Renal pelvis (tissue), 4 donors: ENCODE measurements around the gene ARL4C. TPM values are rescaled to one million over a fixed set of nuclear protein-coding genes. Genes with fewer than 3 reads are reported as not detected.

Source experiments
- DNase-seq: peaks from one replicate; pipeline ENCODE4 v3.0.0-alpha.2; 2013
- polyA plus RNA-seq, 3 donors: library from polyadenylated mRNA; unstranded; fragments of 120-200 nt; gene quantifications; one replicate each; pipeline ENCODE4 v1.2.1, GENCODE V29; 2013; ENCODE audit not compliant: insufficient read length in 3 of 3

Gene ARL4C
- polyA plus RNA-seq, 3 donors, result 48.8 to 60.2 (median 52.2) TPM

- DNase-seq, result no peak
Measured at GRCh38 chr2:234512884-234513669, 16.2 kb upstream of the ARL4C start.

DNA sequence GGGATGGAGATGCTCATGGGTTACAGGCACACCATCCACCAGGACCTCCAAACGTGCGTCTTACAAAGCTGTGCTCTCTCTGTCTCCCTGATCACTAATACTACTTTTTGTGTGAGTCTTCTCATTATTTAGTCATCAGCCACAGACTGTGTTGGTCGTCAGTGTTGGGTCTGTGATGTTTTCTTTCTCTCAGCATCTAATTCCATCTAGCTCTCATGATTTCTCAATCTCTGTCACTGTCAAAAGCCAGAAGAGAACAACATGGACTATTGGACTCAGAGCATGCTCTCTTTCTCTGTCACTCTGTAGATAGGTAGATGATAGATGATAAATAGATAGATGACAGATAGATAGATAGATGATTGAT lies 6.0 kb upstream of the ARL4C start:
- no peak for DNase-seq

DNA sequence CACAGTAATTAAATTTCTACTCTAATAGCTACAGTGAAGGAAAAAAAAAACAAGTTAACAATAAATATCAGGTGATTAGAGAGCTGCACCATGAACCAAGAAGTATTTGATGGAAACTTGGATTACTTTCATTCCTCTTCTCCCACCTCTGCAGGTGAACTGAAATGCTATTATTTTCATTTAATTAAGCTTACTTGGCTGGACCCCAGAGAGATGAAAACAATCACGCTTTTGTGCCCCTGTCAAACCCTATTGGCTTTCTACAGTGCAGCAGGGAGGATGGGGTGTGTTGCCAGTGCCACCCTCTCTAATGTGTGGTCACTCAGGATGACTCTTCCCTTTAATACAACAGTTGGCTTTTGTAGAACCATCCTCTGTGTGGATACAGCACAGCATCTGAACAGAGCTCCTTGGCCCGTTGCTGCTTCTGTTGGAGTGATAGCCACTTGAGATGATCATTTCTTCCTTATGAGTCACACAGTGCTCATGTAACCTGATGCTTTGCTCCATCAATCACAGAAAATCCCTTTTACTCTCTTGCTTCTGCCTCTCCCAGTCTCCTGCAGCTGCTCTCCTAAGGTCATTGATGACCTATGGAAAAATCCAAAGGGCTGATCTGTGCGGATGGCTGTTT lies 5.5 kb upstream of the ARL4C start:
- DNase-seq, result no peak

DNA sequence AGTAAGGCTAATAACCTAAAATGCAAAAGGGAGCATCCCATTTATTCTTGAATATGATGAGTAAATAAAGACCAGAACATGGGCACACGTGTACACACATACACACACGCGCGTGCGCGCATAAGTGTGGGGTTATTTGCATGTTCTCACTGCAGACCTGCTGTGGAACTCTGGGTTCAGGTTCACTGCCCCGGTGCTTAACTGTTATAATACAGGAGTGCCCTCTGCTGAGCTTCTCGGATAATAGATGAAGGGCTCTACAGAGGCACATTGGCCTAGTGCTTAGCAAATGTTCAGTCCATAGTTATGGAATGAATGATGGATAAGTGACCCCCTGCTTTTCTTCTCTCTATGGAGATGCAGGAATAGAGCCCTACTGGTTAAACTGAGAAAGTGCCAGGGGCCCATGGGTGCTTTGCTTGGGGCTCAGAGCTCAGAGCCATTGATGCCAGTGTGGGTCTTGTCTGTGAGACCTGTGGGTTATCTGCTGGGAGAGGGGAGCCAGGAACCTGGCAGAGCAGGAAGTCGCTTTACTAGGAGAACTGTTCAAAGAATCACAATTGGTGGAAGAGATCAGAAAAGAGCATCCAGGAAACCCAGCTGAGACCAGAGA lies 3.6 kb upstream of the ARL4C start:
- DNase-seq, result peak; percentile 68

GRCh38 chr2:234497594-234498235 lies 834 bp upstream of the ARL4C start:
- no peak for DNase-seq

DNA sequence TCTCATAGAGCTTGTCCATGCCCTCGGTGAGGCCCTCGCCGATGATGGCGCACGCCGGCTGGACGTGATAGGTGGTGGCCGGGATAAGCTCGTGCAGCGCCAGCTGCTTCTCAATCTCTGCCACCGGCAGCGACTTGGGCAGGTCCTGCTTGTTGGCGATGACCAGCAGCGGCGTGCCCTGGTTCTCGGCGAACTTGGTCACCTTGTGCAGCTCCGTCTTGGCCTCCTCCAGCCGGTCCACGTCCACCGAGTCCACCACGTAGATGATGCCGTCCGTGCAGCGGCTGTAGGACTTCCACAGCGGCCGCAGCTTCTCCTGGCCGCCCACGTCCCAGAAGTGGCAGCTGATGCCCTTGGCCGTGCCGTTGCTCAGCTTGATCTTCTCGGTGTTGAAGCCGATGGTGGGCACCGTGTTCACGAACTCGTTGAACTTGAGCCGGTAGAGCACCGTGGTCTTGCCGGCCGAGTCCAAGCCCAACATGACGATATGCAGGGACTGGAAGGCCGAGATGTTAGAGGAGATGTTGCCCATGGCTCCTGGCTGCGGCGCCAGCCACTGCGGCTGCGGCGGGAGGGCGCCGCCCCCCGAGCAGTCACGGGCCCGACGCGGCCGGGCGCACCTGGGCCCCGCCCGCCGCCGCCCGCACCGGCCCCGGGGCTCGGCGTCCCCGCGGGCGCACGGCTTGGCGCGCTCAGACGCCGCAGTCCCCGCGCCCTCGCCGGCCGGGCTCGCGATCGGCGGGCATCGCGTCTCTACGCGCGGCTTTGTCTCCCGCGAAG lies 636 bp downstream of the ARL4C start:
- DNase-seq, result no peak

DNA sequence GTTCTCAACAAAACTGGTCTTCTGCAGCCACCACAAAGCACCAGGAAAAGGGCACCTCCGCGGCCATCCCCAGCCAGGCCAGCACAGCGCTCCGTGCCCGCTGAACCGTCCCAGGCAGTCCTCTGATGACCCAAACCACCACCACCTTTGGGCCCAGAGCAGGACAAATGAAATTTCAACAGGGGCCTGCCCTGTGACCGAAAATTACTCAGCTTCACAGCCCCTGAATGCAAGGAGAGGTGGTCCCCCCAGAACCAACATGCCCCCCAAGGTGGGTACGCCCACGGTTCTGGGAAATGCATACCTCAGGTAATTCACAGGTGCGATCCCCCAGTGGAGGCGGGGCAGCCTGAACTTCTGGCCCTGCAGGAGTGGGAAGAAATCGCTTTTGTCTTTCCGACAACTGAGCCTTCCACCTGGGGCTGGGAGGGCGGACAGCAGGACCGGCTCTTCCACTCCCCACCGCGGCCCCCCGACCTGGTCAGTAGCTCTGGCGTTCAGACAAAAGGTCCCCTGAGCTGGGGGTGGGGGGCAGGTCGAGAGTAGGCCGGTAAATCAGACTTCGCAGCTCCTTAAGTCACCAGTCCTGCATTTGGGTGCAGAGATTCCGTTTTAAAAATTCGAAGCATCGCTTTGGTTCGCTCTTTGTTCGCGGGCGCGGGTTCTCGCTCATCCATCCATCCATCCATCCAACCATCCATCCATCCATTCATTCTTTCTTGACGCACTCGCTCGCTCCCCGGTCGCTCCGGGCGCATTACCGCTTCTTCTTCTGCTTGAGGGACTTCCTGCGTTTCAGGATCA lies 1.4 kb downstream of the ARL4C start:
- DNase-seq, result no peak

DNA sequence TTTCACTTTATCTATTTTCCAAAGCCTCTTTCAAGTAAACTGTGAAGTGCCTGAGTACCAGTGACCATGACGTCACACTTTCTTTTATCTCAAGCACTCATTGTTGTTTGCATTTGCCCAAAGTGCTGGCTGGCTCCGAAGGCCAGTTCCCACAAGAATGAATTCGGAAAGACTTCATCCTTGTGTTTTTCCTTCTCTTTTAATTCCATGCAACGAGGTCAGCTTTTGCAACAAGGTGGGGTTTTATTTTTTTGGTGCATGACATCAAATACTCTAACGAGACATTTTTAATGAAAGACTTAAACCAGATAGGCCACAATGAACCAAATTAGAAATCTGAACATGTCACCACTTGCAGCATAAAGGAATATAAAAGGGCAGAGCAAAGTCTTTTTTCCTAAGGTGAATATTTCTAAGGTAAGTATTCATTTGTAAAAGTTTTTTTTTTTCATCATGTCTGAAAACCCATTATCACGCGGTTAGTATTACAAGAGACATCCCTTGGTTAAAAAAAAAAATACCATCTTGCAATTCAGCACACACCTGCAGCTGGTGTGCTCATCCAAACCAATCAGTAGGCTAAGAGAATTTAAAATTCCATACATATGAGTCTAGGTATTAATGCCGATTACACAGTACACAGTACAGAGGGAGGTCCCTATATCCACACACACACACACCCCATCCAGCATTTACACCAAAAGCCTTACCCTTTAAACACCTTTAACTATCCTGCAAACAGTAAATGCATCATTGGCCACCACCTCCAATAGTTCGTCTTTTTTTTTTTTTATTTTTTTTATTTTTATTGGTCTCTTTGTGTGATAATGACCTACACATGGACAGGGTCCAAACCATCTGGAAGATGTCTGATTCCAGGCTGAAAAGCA lies 2.3 kb downstream of the ARL4C start:
- no peak for DNase-seq

DNA sequence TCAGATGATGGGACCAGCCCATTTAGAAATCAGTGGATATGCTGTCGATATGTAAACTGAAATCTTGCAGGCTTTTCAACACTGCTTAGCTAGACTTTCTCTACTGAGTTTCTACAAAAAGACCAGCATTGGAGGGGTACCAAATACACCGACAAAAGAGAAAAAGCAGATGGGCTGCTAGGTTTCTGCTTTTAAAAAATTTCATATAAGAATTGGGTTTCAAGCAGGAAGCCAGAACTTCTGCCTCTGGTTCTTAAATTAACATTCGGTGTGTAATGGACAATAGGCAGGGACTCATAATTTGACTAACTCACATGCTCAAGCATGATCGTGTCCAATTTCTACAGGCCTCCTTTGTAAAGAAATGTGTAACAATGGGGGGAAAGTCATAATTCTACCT lies 3.1 kb downstream of the ARL4C start:
- DNase-seq, result no peak

- DNase-seq, result no peak
Measured at GRCh38 chr2:234492717-234493485, 4.0 kb downstream of the ARL4C start.

DNA sequence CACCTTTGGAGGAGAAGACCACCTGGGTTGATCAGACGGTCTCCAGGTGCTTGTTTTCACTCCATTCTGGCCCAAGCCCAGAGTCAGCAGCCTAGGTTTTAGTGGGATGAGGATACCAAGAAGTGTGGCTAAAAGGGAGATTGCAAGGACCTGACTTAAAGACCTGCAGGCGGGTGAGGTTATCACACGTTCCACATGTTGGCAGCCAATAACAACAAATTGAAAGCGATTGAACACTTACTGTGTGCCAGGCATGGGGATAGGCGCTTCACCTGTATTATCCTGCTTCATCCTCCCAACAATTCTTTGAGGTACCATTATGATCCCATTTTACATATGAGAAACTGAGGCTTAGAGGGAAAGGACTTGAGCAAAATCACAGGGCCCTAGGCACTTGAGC lies 5.0 kb downstream of the ARL4C start:
- no peak for DNase-seq

GRCh38 chr2:234491281-234491680 lies 5.6 kb downstream of the ARL4C start:
- no peak for DNase-seq

DNA sequence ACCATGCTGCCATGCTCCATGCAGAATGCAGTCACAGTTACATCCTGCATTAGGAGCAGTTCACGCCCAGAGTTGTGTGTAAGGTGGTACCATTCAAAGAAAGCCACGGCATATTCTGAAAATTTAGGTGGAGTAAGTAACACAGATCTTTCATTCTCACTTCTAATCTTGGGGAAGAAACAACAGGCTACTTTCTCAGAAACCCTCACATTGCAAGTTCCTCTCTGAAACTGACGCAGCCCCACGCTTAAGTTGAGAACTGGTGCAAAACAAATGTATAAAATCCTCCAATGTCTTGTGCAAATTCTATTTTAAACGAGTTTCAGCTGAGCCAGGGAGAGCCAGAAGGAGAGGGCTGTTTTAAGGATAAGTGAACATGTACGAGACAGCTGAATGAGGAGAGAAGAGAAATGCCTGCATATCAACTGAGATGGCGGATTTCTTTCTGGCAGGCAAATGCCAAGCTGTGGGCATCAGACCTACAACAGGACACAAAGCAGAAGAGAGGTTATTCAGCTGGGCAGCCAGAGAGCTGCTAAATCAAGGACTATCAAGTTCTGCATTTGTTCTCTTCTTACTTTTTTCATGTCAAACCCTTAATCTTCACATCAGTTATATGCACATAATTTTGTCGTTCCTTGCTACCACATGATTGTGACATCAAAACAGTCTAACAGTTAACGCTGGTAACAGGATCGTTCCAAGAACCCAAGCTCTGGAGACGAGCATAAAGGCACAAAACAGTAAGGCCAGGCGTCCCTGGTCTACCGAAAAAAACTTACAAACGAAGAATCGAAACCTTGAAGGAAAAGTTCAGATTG lies 6.4 kb downstream of the ARL4C start:
- no peak for DNase-seq

- no peak for DNase-seq
Measured at GRCh38 chr2:234488913-234489451, 7.9 kb downstream of the ARL4C start.

DNA sequence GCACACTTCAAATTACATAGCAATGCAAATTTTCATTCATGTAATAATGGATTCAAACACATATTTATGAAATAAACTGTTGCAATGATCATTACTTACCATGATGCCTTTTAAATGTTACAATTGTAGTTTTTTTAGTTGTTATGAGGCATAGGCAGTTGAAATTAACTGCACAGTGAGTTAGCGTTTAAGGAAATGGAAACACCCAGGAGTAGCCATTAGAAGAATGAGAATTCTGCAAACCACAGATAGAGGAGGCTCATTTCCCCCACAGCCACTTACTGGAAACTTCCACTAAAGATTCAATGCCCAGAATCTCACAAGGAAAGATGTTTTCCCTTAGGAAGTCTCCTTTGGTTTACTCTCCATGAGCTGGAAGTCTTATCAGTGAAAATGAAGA lies 8.4 kb downstream of the ARL4C start:
- no peak for DNase-seq

DNA sequence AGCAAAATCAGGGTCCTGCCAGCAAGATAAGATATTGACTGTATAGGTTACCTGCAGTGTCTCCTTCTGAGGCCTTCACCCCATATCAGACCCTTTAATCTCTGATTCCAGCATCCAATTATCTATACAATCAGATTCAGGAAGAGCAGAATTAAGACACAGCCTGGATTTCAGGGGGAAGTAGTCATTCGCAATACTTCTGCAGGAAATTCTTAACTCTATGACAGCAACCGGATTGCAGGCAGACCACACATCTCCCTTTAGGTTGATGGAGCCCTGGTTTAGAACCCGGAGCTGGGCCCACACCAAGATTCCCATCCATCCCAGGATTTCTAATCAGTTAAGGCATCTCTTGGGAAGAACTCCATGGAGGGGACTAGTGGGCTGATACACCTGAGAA lies 9.5 kb downstream of the ARL4C start:
- DNase-seq, result no peak

GRCh38 chr2:234483568-234484251 lies 13.2 kb downstream of the ARL4C start:
- no peak for DNase-seq
